ENCODE results near the gene MBP.

The MBP gene

DNA sequence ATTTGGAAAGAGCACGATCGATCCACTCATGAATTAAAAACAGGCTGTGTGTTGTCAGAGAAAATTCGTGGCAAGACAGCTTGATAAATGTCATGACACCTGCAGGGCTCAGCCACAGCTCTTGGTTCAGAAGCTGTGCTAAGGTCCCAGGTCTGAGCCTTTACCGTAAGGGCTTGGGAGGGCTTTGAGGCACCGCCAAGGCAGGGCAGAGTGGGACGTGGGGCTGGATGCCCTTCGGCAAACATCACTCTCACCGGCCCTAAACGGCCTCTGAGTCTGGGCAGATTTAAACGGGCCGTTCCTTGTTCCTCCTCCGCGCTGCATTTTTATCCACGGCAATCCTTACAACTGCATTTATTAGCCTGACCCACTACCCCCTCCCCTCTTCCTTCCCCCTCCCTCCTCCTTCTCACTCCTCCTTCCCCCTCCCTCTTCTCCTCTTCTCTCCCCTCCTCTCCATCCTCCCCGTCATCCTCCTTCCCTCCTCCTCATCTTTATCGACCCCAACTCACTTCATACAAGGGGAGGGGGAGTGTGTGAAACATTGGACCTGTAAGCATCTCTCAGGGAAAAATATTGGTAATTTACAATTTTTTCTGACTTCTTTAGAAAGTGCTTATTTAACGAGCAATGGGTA, 33.9 kb downstream of the MBP start:
- peak; percentile 25 for DNase-seq

DNA sequence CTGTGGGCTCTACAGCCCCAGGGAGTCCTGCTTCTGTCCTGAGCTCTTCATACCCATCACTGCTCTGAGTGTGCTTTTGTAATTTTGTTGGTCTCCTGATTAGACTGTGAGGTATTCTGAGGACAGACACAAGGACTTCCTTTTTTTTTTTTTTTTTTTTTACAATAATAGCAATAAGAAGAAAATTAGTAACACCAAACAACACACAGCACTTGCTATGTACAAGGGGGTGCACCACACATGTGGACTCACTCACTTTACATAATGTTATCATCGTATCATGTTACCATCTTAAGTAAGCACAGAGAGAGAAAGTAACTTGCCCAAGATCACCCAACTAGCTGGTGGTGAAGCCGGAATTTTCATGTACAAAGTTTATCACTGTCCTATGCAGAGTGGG, 34.6 kb downstream of the MBP start:
- peak; percentile 81 for DNase-seq

DNA sequence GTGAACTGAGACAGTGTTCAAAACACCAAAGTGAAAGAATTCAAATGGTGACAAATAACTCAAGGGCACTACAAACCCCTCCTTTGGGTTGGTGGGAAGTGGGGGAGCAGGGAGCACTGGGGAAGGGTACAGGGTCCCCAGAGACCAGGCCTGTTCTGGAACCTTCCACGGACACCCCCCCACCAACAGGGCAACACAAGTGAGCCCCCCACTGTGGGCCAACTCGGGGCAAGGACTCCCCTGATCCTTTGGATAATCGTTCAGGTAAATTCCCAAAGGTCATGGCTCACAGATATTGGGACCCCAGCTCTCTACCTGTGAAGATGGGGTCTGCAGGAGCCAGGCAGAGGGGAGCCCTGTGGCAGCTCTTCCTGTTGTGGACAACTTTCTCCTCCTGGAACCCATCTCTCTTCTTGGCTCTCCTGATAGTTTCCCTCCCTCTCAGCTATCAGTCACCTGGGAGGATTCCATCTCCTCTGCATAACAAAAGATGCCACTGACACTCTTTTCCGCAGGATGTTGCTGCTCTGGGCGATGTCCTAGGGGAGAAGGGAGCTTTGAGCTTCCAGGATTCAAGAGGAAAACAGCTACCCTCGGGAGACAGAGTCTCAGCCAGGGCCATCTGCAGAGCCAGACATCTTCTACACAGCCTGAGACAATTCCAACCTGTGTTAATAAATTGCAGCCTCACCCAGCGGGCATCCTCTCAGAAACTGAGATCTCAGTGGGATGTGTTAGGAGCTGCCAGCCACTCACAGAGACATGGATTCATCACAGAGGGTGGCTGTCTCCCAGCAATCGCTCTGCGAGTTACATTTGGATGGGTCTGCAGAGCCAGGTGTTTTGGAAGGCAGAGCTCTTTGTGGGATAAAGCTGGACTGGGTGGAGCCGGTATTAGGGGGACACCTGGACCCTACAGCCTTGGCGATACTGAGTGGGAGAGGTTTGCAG, 35.4 kb downstream of the MBP start:
- DNase-seq = no peak

DNA sequence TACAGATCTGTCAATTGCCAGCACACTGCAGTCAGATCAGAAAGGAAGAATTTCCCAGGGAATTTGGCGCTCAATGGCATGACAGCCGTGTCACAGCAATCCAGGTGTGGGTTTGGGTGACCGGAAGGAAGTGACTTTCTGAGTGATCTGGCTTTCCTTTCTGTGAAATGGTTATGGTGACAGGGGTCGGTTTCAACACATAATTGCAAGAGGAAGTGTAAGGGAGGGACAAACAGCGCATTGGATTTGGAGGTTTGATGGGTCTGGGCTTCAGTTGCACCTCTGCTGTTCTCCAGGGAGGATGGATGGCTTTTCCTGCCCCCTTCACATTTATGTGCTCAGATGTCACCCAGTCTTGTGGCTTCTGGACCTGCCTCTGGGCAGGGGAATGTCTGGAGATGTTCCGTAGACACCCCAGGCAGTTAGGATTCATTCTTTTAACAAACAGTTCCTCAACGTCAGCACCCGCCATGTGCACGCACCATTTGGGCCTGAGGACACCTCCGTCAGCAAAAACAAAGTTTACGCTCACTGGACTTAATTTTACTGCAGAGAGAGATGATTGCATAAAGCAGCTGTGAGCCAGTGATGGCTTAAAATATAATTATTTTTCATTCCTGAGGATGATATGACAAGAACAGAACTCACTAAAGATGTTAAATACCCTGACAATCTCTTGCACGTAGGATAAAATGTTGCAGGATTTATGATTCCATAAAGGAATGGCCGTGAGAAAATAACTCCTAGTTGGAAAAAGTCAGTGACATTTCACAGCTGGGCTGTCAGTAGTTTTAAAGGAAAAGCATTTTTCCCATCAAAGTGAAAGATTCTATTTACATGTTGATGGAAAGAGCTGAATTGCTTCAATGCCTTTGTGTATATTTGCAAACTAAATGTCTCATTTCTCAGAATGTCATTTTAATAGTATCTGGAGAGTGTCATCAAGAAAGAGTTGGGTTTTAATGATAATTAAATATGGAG, 36.9 kb downstream of the MBP start:
- peak; percentile 86 for DNase-seq

DNA sequence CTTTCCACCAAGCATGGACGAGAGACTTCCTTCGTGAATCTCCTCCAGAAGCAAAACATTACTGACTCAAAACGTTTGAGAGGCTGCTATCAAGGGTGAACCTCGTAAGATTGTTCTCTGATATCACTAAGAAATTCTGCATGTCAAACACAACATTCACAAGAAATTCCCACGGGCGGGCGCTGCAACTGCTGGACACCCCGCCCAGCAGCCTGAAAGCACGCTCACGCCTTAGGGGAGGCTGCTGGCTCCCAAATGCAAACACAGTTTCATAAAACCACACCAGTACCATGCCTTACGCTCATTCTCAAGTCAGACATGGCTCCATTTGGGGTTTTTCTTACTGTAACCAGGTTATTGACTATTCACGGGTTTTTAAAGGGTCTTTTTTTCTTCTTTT, 39.0 kb downstream of the MBP start:
- no peak for DNase-seq

DNA sequence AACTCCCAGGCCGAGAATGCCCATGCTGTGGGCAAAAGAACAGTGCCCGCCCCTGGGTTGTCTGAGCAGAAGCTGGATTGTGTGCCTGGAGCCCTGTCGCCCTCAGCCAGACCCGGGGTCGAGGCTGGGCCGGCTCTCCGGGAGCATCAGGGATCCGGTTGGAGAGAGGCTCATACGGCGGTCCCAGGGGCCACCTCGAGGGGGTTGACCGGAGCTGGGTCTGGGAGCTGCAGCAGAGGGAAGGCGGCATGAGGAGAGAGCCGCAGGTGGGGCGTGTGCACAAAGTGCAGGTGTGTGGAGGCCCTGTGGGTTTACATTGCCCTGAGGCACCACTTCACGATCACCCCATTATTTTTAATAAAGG, 39.5 kb downstream of the MBP start:
- DNase-seq = no peak

DNA sequence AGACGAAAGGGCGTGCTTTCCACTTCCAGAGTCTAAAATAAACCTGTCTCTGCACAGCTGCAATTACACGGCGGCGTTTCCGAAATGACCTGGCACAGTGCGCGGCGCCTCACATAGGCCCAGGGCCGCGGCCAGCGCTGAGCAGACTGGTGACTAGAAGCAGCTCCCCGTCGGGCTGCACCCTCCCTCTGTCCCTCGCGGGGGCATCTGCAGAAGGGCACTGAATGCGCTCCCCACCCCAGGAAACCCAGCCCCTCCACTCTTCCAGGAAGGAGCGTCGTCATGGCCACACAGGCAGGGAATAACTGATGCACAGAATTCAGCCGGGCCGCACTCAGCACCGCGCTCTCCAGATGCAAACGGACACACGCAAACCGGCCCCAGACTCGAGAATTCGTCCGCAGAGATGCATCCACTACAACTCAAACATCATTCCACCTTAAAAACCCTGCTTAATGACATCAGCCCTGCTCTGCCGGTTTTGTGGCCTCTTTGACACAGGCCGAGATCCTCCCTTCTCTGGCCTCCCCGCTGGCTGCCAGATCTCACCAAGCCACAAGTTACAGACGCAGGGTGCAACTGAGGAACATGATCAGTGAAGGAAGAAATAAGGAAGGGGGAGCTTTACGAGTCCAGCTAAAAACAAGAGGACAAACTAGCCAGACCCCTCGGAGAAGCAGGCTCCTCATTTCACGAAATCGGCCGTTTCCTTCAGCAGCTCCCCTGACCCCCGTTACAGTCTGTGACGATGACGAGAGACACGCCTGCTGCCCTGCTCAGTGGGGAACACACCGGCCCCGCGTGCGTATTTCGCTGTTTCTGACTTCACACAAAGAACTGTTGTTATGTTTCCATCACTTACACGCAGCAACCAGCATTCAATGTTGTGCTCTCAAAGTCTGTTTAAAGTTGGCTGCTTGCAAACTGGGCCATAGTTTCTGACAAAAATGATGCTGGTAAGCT, 40.2 kb downstream of the MBP start:
- no peak for DNase-seq

DNA sequence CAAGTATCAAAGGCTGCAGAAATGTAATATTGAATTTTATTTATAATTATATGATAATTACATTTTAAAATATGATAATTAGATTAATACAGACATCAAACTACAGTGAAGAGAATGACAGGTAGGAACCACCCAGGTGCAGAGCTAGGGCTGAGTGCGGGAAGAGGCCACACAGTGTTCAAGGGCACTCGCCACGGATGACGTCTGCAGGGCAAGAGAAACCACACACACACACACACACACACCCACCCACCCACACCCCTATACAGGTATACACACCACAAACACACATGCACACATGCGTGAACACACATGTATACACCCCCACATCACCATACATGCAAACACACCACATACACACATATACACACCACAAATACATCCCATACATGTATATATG, 41.2 kb downstream of the MBP start:
- no peak for DNase-seq

DNA sequence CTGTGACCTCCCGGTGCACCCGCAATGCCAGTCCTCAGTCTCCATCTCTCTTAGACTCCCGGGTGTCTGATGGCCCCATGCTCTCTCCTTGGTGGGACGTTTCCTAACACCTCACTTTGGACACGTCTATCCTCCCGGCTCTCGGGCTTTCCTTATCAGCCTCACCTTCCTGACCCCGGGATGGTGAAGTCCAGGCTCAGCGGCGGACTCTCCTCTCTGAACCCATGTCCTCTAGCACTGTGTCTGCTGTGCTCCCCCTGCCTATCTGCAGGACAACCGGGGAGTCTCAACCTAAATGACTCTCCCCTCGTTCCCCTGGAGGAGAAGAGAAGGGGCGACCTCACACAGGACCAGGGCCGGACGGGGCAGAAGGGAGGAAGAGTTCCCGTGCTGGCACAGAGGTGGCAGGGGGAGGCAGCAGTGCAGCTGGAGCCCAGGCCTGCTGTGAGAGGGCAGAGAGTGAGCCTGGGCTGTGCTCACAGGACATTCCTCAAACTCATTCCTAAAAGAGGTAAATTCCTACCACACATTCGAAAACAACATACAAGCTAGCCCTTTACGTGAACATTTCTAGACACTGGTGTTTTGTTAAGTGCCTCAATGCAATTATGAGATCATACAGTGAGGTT, 41.9 kb downstream of the MBP start:
- DNase-seq = no peak

DNA sequence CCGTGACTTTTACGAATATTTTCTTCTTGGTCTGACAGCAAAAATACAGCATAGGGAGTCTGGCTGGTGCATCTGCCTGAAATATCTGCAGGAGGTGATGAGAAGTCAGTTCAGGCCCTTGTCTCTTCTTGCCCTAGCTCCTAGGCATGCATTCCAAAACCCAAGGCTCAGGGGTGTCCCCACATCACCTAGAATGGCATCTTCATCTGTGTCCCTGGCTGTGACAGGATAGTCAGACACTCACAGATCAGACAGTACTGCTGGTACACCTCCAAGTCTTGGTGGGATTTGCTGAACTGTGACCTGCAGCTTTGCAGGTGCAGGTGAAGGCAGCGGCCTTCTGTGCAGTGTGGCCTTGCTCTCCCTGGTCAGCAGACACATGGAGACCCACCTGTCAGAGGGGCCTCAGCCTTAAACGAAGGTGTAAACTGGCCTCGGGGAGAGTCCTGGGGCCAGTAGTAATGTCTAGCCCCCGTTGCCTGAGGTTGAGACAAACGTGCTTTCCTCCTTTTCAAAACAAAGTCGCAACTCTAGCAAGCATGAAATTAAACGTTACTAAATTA, 42.8 kb downstream of the MBP start:
- no peak for DNase-seq

DNA sequence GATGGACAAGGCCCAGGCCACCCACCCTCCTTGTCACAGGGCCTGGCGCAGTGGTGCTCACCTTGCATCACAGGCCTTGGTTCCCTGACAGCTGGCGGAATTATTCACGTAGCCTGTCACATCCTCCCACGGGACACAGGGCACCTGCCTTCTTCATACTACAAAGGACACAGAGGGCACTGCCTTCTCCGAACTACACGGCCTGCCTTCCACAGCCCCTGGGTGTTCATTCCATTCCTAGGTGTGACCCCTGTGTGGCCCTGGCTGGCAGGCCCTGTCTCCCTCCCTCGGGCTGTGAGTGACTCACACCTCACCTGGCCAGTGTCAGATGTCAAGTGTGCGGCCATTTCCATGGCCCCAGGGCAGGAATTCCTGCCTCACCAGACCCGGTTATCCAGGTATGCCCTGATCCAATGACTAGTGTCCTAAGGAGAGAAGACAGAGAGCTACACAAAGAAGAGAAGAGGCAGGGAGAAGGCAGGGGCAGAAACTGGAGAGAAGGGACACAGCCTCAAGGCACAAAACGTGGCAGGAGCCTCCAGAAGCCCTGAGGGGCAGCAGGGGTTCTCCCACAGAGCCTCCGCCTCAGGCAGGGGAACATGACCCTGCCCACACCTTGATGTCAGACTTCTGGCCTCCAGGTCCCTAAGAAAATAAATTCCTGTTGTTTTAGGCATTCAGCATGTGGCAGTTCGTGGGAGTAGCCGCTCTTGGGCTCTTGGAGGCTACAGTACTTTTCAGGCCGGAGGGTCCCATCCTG, 43.4 kb downstream of the MBP start:
- no peak for DNase-seq

DNA sequence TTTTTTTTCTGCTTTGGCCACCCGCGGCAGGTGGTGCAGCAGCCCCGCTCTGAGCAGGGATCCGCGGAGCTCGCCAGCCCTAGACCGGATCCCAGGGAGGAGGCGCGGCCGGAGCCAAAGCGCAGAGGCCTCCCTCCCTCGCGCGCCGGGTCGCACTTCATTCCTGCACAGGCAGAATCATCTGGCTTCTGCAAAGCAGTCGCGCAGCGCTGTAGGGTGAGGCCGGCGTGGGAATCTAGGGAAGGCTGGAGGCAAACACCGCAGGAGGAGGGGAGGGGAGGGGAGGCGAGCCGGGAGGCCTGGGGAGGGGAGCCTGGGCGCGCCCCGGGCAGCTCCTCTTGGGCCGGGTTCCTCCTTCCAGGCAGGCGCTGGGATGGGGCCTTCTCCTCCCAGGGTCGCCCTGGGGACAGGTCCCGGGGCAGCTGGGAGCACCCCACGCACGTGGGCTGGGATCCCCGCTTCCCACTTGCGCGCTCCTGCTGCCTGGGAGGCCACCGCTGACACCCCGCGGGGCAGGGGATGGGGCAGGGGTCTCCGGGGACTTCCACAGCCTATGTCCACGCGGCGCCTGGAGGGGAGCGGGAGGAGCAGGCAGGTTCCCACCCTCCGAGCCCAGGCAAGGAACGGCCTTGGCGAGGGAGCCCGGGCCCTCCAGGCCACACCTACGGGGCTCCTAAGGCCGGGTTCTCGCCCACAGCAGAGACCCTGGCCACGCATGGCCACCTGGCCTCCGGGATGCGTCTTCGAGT, 45.0 kb downstream of the MBP start:
- no peak for DNase-seq

DNA sequence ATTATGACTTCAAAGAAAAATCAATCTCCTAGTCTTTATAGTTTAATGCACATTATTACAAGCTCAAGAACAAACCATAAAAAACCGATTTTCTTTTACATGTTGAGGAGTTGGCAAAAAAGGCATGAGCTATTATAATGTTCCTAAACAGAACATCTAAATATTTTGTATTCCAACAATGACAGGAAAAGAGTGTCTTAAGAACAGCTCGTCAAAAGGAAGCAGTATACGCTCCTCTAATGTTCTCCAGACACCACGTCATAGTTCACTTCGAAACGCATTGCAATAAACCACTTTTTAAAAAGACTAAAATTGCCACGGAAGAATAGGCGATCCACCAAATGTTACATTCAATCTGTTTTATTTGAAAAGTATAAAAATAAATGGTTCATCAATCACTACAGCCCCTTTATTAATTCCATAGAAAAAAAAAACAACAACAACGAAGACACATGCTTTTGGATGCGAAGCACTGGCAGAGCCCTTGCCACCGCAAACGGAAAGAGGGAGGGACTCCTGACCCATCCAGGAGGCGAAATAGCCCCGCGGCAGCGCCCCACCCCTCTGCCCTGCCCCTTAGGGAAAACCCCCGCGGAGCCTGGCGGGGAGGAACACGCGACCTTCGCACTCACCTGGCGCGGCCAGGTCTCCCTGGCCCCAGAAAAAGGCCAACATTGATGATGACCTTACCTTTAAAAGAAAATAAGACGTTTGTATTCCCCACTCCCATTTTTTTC, 45.8 kb downstream of the MBP start:
- no peak for DNase-seq

DNA sequence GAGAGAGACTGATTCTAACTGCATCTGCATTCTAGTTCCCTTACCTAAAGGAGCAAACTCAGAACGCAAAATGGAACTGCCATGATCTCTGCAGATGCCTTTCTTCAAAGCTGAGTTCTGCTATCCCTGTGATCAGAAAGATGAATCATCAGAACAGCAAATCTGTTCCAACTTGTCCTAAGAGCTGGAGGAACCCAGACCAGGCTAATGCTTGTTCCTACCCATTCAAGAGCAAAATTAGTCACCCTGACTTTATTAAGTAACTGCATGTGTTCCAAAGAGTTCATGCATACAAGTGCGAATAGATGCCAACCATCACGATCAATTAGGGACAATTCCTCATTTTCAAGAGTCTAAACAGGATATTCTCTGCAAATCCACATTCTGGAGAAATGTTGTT, 46.5 kb downstream of the MBP start:
- DNase-seq = no peak

DNA sequence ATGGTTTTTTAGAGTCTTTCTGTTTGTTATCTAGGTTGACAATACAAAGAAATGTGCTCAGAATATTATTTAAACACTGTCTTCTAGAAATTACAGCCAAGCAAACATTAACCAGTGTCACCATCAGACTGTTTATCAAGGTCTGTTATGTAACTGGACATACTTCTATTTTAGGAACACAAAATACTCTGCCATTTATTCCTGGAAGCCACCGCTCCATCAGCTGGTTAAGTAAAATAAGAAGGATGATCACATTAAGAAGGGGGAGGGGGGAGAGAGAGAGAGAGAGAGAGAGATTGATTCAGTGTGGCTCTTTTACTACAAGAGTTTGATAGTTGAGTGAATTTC, 47.9 kb downstream of the MBP start:
- no peak for DNase-seq

DNA sequence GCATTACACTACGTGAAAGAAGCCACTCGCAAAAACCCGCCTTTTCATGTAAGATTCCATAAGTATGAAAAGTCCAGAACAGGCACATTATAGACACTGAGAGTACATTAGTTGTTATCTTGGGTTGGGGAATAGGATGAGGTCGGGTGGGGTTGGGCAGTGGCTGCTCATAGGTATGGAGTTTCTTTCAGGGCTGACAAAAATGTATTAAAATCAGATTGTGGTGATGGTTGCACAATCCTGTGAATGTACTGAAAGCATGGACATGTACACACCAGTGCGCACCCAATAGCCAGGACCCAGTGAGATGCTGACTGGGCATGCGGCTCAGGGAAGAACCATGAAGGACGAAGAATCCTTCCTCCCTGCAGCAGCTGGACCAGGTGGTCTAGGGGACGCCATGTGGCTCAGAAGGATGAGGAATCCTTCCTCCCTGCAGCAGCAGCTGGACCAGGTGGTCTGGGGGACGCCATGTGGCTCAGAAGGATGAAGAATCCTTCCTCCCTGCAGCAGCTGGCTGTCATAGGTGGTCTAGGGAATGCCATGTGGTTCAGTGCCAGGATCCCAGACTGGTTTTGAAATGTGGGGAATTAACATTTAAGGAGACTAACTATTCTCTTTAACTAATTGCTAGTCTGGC, 50.1 kb downstream of the MBP start:
- DNase-seq = no peak

DNA sequence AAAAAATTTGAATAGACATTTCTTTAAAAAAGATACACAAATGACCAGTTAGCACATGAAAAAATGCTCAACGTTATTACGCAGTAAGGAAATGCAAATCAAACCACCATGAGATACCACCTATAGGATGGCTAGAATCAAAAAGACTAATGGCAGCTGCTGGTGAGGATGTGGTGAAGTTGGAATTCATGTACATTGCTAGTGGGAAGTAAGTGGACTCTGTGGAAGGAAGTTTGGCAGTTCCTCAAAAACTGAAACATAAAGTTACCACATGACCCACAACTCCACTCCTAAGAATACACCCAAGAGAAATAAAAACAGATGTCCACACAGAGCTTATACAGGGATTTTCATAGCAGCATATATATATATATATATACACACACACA, 51.2 kb downstream of the MBP start:
- peak; percentile 95 for DNase-seq

DNA sequence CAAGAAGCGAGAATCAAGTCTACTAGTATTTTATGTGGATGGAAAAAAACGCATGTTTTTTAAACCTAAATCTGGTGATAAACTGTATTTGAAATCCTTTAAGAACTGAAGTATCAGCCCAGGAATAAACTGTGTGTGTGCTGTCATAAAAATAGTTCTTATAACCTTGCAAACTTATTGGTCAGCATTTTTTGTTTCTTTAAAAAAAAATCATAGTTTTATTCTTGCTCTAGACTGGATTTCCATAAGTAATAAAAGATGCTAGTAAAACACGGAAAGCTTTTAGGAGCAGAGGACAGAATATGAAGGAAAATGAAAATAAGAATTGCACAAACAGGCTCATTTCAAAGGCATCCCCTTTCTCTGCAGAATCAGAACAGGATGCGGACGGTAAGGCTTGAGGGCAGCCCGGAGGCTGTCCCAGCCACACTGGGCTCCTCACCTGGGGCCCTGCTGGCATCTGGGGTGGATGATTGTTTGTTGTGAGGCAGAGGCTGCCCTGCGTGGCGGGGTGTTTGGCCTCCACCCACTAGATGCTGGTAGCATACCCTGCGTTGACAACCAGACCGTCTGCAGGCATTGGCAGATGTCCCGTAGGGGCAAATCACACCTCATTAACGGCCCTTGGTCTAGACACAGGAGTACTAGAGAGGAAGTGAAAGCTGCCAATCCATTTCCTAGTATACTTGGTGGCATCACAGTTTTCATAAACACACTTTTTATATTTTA, 52.5 kb downstream of the MBP start:
- no peak for DNase-seq

Data from GF-D8 (cell line).